GM23338 (cell line): ENCODE data around the gene AGO1. TPM values are rescaled to one million over a fixed set of nuclear protein-coding genes. Genes with fewer than 3 reads are reported as not detected.

ENCODE experiments used
- ATAC-seq: fragments of 200-7000 bp; cut with Tn5 transposase; 3 replicates; pipeline ENCODE4 v1.9.1; 2020
- DNase-seq: peaks from one replicate; pipeline ENCODE4 v3.0.0-alpha.2; 2015; ENCODE audit warnings: low spot score
- H2AFZ ChIP-seq: fragments of 200-600 bp; sonication (generic); 2 replicates; pipeline ENCODE4 v1.8.0; 2016; ENCODE audit warnings: antibody characterized with exemption, mild to moderate bottlenecking, moderate library complexity
- H3F3A ChIP-seq: fragments of 200-600 bp; sonication (generic); replicated peaks from 2 replicates; pipeline ENCODE4 v1.8.0; 2017; ENCODE audit warnings: antibody characterized with exemption, mixed run types, low read depth
- H3K27ac ChIP-seq: fragments of 200-600 bp; sonication (generic); 2 replicates; pipeline ENCODE4 v1.6.1; 2016; ENCODE audit warnings: low read depth
- H3K27me3 ChIP-seq: fragments of 200-600 bp; sonication (generic); 2 replicates; pipeline ENCODE4 v1.8.0; 2016; ENCODE audit warnings: mild to moderate bottlenecking, mixed run types, moderate library complexity; ENCODE audit not compliant: insufficient read depth
- H3K36me3 ChIP-seq: fragments of 200-600 bp; sonication (generic); 2 replicates; pipeline ENCODE4 v1.8.0; 2016; ENCODE audit warnings: mild to moderate bottlenecking; ENCODE audit not compliant: insufficient read depth
- H3K4me1 ChIP-seq: fragments of 200-600 bp; sonication (generic); 2 replicates; pipeline ENCODE4 v1.8.0; 2016; ENCODE audit warnings: mild to moderate bottlenecking, moderate library complexity; ENCODE audit not compliant: insufficient read depth
- H3K4me2 ChIP-seq: fragments of 200-600 bp; sonication (generic); 2 replicates; pipeline ENCODE4 v1.7.1; 2017; ENCODE audit warnings: mixed run types
- H3K4me3 ChIP-seq: fragments of 200-600 bp; sonication (generic); 2 replicates; pipeline ENCODE4 v1.6.1; 2016; ENCODE audit warnings: mixed run types
- H3K79me2 ChIP-seq: fragments of 200-600 bp; sonication (generic); replicated peaks from 2 replicates; pipeline ENCODE4 v1.8.0; 2017; ENCODE audit warnings: mild to moderate bottlenecking; ENCODE audit not compliant: insufficient read depth
- H3K9me2 ChIP-seq: fragments of 200-600 bp; sonication (generic); 2 replicates; pipeline ENCODE4 v1.8.0; 2017; ENCODE audit not compliant: insufficient read depth
- H4K20me1 ChIP-seq: fragments of 200-600 bp; sonication (generic); replicated peaks from 2 replicates; pipeline ENCODE4 v1.8.0; 2017; ENCODE audit warnings: mild to moderate bottlenecking; ENCODE audit not compliant: insufficient read depth
- H3K27ac Mint-ChIP-seq: 2 replicates; pipeline ENCODE4 v1.8.0; 2020; ENCODE audit warnings: inconsistent platforms, mild to moderate bottlenecking, moderate library complexity, mixed read lengths
- H3K27me3 Mint-ChIP-seq: 3 replicates; pipeline ENCODE4 v1.8.0; 2022; ENCODE audit warnings: low read depth, mild to moderate bottlenecking, moderate library complexity, mixed read lengths, inconsistent platforms; ENCODE audit not compliant: insufficient read depth, poor library complexity
- H3K36me3 Mint-ChIP-seq: 3 replicates; pipeline ENCODE4 v1.8.0; 2021; ENCODE audit warnings: low read depth, mild to moderate bottlenecking, inconsistent platforms, moderate library complexity, mixed read lengths
- H3K4me1 Mint-ChIP-seq: 3 replicates; pipeline ENCODE4 v1.8.0; 2020; ENCODE audit warnings: mild to moderate bottlenecking, inconsistent platforms, mixed read lengths
- H3K4me3 Mint-ChIP-seq: 3 replicates; pipeline ENCODE4 v1.8.0; 2021; ENCODE audit warnings: moderate library complexity, mild to moderate bottlenecking, inconsistent platforms, mixed read lengths
- H3K9me3 Mint-ChIP-seq: 3 replicates; pipeline ENCODE4 v1.8.0; 2020; ENCODE audit warnings: moderate library complexity, mild to moderate bottlenecking, inconsistent platforms, mixed read lengths
- EZH2 ChIP-seq: fragments of 200-600 bp; sonication (generic); IDR thresholded peaks from one replicate; pipeline ENCODE4 v1.8.0; 2017; ENCODE audit warnings: antibody characterized with exemption, mild to moderate bottlenecking, low read depth; ENCODE audit not compliant: unreplicated experiment
- EZH2phosphoT487 ChIP-seq: fragments of 200-600 bp; sonication (generic); IDR thresholded peaks from one replicate; pipeline ENCODE4 v1.8.1; 2018; ENCODE audit warnings: antibody characterized with exemption; ENCODE audit not compliant: unreplicated experiment
- JUNB ChIP-seq: IDR thresholded peaks from one replicate; pipeline ENCODE4 v1.6.1; 2016; ENCODE audit warnings: antibody characterized with exemption; ENCODE audit not compliant: unreplicated experiment
- NANOG ChIP-seq: IDR thresholded peaks from 2 replicates; pipeline ENCODE4 v1.6.1; 2016; ENCODE audit warnings: antibody characterized with exemption, borderline replicate concordance
- POLR2AphosphoS5 ChIP-seq: IDR thresholded peaks from 2 replicates; pipeline ENCODE4 v1.6.1; 2016; ENCODE audit warnings: antibody characterized with exemption, low read depth
- STAT1 ChIP-seq: IDR thresholded peaks from one replicate; pipeline ENCODE4 v1.6.1; 2016; ENCODE audit warnings: antibody characterized with exemption; ENCODE audit not compliant: unreplicated experiment
- ZNF114 ChIP-seq: fragments of 250-450 bp; sonication (Bioruptor Pico); IDR thresholded peaks from 2 replicates; pipeline ENCODE4 v1.5.0; 2020; ENCODE audit warnings: mild to moderate bottlenecking, moderate library complexity
- ZNF331 ChIP-seq: fragments of 250-450 bp; sonication (Bioruptor Pico); IDR thresholded peaks from 2 replicates; pipeline ENCODE4 v1.5.0; 2020; ENCODE audit warnings: low read depth, mild to moderate bottlenecking, moderate library complexity
- polyA plus RNA-seq: library from polyadenylated mRNA; unstranded; fragments of >200 nt; fragmentation: Nextera tagmentation; extraction: Ambion mirVana; gene quantifications from 2 replicates; pipeline ENCODE4 v1.2.1, GENCODE V29; 2016
- total RNA-seq: library from RNA; depleted of rRNA; stranded (reverse); fragments of >200 nt; shearing (Covaris generic); gene quantifications from 2 replicates; pipeline ENCODE4 v1.2.3, GENCODE V29; 2014
- TF ChIP-seq, protein P1 (sequence below), 2 experiments: fragments of 200-600 bp in 1 of 2; sonication (generic) in 1 of 2; conservative IDR thresholded peaks; 2 replicates each; pipeline versions ENCODE4 v1.5.1 to v1.6.1; 2016 to 2017; ENCODE audit warnings: antibody characterized with exemption in 2 of 2, low read depth in 2 of 2, mild to moderate bottlenecking in 2 of 2, moderate library complexity in 1 of 2
- TF ChIP-seq, protein P2 (sequence below): fragments of 250-450 bp; sonication (Bioruptor Pico); IDR thresholded peaks from 2 replicates; pipeline ENCODE4 v1.5.0; 2020; ENCODE audit warnings: mild to moderate bottlenecking, moderate library complexity

Gene AGO1
- total and polyA plus RNA-seq, 2 experiments from 2014 or later, result 10.6 to 65.1 TPM

DNA sequence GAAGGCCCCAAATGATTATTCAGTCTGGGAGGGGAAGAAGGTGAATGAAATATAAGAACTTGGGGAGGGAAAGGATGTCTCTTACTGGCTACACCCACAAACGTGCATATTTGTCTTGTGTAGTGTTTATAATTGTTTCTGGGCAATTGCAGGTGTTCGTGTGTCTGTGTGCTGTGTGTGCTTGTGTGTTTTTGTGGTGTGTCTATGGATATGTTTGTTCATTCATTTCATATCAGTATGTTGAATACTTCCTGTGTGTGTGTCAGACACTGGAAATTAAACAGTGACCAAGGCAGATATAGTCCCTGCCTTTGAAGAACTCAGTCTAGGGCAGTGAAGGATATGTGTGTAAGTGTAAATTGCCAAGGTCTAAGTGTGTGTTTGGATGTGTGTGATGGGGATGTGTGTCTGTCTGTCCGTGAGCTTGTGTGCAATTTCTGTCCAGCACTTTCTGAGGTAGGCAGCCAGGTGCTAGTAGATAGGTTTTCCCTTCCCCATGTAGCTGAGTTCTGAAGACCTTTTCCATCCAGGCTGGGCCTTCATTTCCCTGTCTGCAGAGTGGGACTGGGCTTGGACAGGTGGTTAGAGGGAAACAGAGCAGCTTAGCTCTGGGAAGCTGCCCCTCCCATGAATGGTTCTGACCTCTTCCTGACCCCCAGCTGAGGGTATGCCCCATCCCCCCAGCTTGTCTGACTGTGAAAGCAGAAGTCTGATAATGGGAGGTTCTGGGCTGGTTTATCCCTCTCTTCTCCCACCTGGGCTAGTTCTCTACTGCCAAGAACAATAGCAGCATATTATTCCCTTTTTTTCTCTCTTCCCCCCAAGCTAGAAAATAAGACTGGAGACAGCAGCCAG, 3.8 kb downstream of the AGO1 start (continued):
- no peak for TF ChIP-seq JUNB

DNA sequence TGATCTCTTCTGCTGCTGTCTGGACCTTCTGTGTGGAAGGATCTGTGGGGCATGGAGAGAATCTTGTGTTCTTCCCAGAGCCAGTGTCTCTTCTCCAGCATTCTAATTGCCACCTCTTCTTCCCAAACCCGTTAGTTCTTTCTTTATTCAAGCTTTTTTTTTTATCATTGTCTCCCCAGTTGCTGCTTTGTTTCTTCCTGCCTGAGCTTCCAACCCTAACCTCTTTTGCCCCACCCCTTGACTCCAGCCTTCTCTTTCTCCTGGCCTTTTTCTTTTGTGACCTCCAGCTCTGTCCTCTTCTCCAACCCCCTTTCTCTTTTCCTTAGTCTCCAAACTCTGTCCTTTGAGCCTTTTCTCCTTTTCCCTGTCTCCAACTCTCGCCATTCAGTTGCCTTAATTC, 4.5 kb downstream of the AGO1 start:
- H3K27me3 Mint-ChIP-seq, result peaks cover 12% of the 10 kb centered on the region
- TF ChIP-seq NANOG (no peak), POLR2AphosphoS5 (no peak), EZH2 (no peak), JUNB (no peak), ZNF114 (no peak)
- no peak for ATAC-seq
- H3K9me2 ChIP-seq, result no peaks in the 10 kb centered on the region
- peaks cover 82% of the 10 kb centered on the region for H3K79me2 ChIP-seq
- no peak overlapping the region for H2AFZ ChIP-seq
- peaks cover 51% of the 10 kb centered on the region for H3K4me1 Mint-ChIP-seq
- peak overlapping the region; percentile 74 for H3K4me2 ChIP-seq
- H3F3A ChIP-seq, result peaks cover 14% of the 10 kb centered on the region; the same call in 1 of the 2 replicates
- peak overlapping the region; percentile 41 for H3K4me3 ChIP-seq
- H3K4me3 Mint-ChIP-seq, result peak overlapping the region; percentile 95
- H3K27ac ChIP-seq, result no peak overlapping the region
- H3K36me3 Mint-ChIP-seq, result peaks cover 34% of the 10 kb centered on the region
- no peaks in the 10 kb centered on the region for H3K9me3 Mint-ChIP-seq
- no peaks in the 10 kb centered on the region for H3K27me3 ChIP-seq
- H4K20me1 ChIP-seq, result peaks cover 42% of the 10 kb centered on the region
- peaks cover 35% of the 10 kb centered on the region for H3K4me1 ChIP-seq
- H3K27ac Mint-ChIP-seq, result peak overlapping the region; percentile 42; the same call in 1 of the 2 replicates
- H3K36me3 ChIP-seq, result peaks cover 13% of the 10 kb centered on the region
- DNase-seq, result no peak

DNA sequence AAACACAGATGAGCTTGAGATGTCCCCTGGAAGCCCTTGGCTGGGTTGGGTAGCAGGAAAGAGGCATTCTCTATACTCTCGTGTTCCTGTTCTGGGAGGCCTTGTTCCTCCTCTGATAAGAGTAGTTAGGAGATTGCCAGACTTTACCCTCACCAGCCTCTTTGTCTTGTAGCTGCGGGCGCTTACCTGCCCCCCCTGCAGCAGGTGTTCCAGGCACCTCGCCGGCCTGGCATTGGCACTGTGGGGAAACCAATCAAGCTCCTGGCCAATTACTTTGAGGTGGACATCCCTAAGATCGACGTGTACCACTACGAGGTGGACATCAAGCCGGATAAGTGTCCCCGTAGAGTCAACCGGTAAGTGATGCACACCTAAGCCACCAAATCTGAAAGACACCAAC, 5.2 kb downstream of the AGO1 start:
- H2AFZ ChIP-seq, result no peak overlapping the region
- H3F3A ChIP-seq, result peaks cover 14% of the 10 kb centered on the region; the same call in 1 of the 2 replicates
- Mint-ChIP-seq H3K27me3 (peaks cover 11% of the 10 kb centered on the region), H3K27ac (no peak overlapping the region), H3K4me3 (no peak overlapping the region), H3K4me1 (peaks cover 48% of the 10 kb centered on the region), H3K36me3 (peaks cover 41% of the 10 kb centered on the region), H3K9me3 (no peaks in the 10 kb centered on the region)
- H3K4me1 ChIP-seq, result peaks cover 33% of the 10 kb centered on the region
- no peak overlapping the region for H3K4me3 ChIP-seq
- ATAC-seq, result no peak
- peaks cover 83% of the 10 kb centered on the region for H3K79me2 ChIP-seq
- no peak for DNase-seq
- no peaks in the 10 kb centered on the region for H3K27me3 ChIP-seq
- H3K4me2 ChIP-seq, result no peak overlapping the region
- peaks cover 19% of the 10 kb centered on the region for H3K36me3 ChIP-seq
- no peak overlapping the region for H3K27ac ChIP-seq
- peaks cover 45% of the 10 kb centered on the region for H4K20me1 ChIP-seq
- H3K9me2 ChIP-seq, result no peaks in the 10 kb centered on the region
- TF ChIP-seq NANOG (no peak), POLR2AphosphoS5 (no peak), ZNF331 (no peak), ZNF114 (no peak), STAT1 (no peak), EZH2phosphoT487 (no peak)
- TF ChIP-seq, protein P1, sequence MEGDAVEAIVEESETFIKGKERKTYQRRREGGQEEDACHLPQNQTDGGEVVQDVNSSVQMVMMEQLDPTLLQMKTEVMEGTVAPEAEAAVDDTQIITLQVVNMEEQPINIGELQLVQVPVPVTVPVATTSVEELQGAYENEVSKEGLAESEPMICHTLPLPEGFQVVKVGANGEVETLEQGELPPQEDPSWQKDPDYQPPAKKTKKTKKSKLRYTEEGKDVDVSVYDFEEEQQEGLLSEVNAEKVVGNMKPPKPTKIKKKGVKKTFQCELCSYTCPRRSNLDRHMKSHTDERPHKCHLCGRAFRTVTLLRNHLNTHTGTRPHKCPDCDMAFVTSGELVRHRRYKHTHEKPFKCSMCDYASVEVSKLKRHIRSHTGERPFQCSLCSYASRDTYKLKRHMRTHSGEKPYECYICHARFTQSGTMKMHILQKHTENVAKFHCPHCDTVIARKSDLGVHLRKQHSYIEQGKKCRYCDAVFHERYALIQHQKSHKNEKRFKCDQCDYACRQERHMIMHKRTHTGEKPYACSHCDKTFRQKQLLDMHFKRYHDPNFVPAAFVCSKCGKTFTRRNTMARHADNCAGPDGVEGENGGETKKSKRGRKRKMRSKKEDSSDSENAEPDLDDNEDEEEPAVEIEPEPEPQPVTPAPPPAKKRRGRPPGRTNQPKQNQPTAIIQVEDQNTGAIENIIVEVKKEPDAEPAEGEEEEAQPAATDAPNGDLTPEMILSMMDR (conservative IDR thresholded peaks at IDR 0.05; ENCODE audit: low read depth in 2 of 2), result no peak
- TF ChIP-seq, protein P2, sequence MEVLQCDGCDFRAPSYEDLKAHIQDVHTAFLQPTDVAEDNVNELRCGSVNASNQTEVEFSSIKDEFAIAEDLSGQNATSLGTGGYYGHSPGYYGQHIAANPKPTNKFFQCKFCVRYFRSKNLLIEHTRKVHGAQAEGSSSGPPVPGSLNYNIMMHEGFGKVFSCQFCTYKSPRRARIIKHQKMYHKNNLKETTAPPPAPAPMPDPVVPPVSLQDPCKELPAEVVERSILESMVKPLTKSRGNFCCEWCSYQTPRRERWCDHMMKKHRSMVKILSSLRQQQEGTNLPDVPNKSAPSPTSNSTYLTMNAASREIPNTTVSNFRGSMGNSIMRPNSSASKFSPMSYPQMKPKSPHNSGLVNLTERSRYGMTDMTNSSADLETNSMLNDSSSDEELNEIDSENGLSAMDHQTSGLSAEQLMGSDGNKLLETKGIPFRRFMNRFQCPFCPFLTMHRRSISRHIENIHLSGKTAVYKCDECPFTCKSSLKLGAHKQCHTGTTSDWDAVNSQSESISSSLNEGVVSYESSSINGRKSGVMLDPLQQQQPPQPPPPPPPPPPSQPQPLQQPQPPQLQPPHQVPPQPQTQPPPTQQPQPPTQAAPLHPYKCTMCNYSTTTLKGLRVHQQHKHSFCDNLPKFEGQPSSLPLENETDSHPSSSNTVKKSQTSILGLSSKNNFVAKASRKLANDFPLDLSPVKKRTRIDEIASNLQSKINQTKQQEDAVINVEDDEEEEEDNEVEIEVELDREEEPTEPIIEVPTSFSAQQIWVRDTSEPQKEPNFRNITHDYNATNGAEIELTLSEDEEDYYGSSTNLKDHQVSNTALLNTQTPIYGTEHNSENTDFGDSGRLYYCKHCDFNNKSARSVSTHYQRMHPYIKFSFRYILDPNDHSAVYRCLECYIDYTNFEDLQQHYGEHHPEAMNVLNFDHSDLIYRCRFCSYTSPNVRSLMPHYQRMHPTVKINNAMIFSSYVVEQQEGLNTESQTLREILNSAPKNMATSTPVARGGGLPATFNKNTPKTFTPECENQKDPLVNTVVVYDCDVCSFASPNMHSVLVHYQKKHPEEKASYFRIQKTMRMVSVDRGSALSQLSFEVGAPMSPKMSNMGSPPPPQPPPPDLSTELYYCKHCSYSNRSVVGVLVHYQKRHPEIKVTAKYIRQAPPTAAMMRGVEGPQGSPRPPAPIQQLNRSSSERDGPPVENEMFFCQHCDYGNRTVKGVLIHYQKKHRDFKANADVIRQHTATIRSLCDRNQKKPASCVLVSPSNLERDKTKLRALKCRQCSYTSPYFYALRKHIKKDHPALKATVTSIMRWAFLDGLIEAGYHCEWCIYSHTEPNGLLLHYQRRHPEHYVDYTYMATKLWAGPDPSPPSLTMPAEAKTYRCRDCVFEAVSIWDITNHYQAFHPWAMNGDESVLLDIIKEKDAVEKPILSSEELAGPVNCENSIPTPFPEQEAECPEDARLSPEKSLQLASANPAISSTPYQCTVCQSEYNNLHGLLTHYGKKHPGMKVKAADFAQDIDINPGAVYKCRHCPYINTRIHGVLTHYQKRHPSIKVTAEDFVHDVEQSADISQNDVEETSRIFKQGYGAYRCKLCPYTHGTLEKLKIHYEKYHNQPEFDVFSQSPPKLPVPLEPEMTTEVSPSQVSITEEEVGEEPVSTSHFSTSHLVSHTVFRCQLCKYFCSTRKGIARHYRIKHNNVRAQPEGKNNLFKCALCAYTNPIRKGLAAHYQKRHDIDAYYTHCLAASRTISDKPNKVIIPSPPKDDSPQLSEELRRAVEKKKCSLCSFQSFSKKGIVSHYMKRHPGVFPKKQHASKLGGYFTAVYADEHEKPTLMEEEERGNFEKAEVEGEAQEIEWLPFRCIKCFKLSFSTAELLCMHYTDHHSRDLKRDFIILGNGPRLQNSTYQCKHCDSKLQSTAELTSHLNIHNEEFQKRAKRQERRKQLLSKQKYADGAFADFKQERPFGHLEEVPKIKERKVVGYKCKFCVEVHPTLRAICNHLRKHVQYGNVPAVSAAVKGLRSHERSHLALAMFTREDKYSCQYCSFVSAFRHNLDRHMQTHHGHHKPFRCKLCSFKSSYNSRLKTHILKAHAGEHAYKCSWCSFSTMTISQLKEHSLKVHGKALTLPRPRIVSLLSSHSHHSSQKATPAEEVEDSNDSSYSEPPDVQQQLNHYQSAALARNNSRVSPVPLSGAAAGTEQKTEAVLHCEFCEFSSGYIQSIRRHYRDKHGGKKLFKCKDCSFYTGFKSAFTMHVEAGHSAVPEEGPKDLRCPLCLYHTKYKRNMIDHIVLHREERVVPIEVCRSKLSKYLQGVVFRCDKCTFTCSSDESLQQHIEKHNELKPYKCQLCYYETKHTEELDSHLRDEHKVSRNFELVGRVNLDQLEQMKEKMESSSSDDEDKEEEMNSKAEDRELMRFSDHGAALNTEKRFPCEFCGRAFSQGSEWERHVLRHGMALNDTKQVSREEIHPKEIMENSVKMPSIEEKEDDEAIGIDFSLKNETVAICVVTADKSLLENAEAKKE (CRISPR knock-in tag), result no peak
